H9 (cell line): ENCODE measurements around the gene VAV3. TPM values are rescaled to one million over a fixed set of nuclear protein-coding genes. Genes with fewer than 3 reads are reported as not detected.
"Not testable (repeated sequence)": the region's sequence is repeated elsewhere in the genome, so short reads cannot be mapped to it uniquely, and the experiment has no call there.

ENCODE experiments used
- DNase-seq: peaks from one replicate; pipeline ENCODE4 v3.0.0-alpha.2; 2017
- H2AFZ ChIP-seq: one replicate; pipeline ENCODE4 v1.6.1; 2013; ENCODE audit warnings: mild to moderate bottlenecking, low read length, control low read depth, moderate library complexity
- H2AK5ac ChIP-seq: 2 replicates; pipeline ENCODE4 v1.6.1; 2013; ENCODE audit warnings: low read length, control low read depth, mixed read lengths; ENCODE audit not compliant: insufficient read length
- H2BK120ac ChIP-seq: one replicate; pipeline ENCODE4 v1.6.1; 2013; ENCODE audit warnings: low read depth, mild to moderate bottlenecking, low read length, control low read depth, inconsistent platforms; ENCODE audit not compliant: poor library complexity, severe bottlenecking
- H2BK12ac ChIP-seq: 2 replicates; pipeline ENCODE4 v1.6.1; 2013; ENCODE audit warnings: low read length, control low read depth, mixed read lengths, low read depth; ENCODE audit not compliant: insufficient read length
- H2BK15ac ChIP-seq: 2 replicates; pipeline ENCODE4 v1.6.1; 2013; ENCODE audit warnings: low read depth, low read length, control low read depth
- H2BK20ac ChIP-seq: one replicate; pipeline ENCODE4 v1.6.1; 2013; ENCODE audit warnings: low read depth, mild to moderate bottlenecking, low read length, control low read depth, inconsistent platforms; ENCODE audit not compliant: poor library complexity, severe bottlenecking
- H2BK5ac ChIP-seq: 2 replicates; pipeline ENCODE4 v1.6.1; 2013; ENCODE audit warnings: low read length, control low read depth, mixed read lengths; ENCODE audit not compliant: insufficient read length
- H3K14ac ChIP-seq: 2 replicates; pipeline ENCODE4 v1.6.1; 2013; ENCODE audit warnings: low read length, control low read depth; ENCODE audit not compliant: insufficient read depth
- H3K18ac ChIP-seq: 2 replicates; pipeline ENCODE4 v1.6.1; 2013; ENCODE audit warnings: low read depth, mild to moderate bottlenecking, mixed read lengths, low read length, control low read depth; ENCODE audit not compliant: insufficient read length
- H3K23ac ChIP-seq: 2 replicates; pipeline ENCODE4 v1.6.1; 2013; ENCODE audit warnings: low read length, control low read depth, mixed read lengths, low read depth; ENCODE audit not compliant: insufficient read length
- H3K23me2 ChIP-seq: 2 replicates; pipeline ENCODE4 v1.6.1; 2013; ENCODE audit warnings: low read depth, mild to moderate bottlenecking, mixed read lengths, low read length, control low read depth; ENCODE audit not compliant: insufficient read length, poor library complexity, severe bottlenecking
- H3K27ac ChIP-seq: 2 replicates; pipeline ENCODE4 v1.5.1; 2013; ENCODE audit warnings: low read length, control low read depth, mixed read lengths, low read depth; ENCODE audit not compliant: insufficient read length
- H3K27me3 ChIP-seq: 2 replicates; pipeline ENCODE4 v1.6.1; 2013; ENCODE audit warnings: low read length, control low read depth, inconsistent platforms; ENCODE audit not compliant: insufficient read depth
- H3K4ac ChIP-seq: 2 replicates; pipeline ENCODE4 v1.6.1; 2013; ENCODE audit warnings: low read depth, mild to moderate bottlenecking, control low read depth, inconsistent platforms, low read length, moderate library complexity
- H3K4me1 ChIP-seq: 2 replicates; pipeline ENCODE4 v1.6.1; 2013; ENCODE audit warnings: low read length, control low read depth, inconsistent platforms; ENCODE audit not compliant: insufficient read depth
- H3K4me2 ChIP-seq: 2 replicates; pipeline ENCODE4 v1.6.1; 2013; ENCODE audit warnings: low read length, control low read depth, mixed read lengths; ENCODE audit not compliant: insufficient read length, insufficient read depth
- H3K56ac ChIP-seq: 2 replicates; pipeline ENCODE4 v1.6.1; 2013; ENCODE audit warnings: low read depth, mild to moderate bottlenecking, mixed read lengths, low read length, control low read depth; ENCODE audit not compliant: insufficient read length
- H3K79me1 ChIP-seq: 2 replicates; pipeline ENCODE4 v1.6.1; 2013; ENCODE audit warnings: low read depth, mild to moderate bottlenecking, moderate library complexity, low read length, control low read depth, inconsistent platforms; ENCODE audit not compliant: insufficient read depth, poor library complexity, severe bottlenecking
- H3K79me2 ChIP-seq: 2 replicates; pipeline ENCODE4 v1.6.1; 2013; ENCODE audit warnings: low read length, control low read depth, inconsistent platforms; ENCODE audit not compliant: insufficient read depth
- H3K9ac ChIP-seq: 2 replicates; pipeline ENCODE4 v1.6.1; 2013; ENCODE audit warnings: low read length, control low read depth, mixed read lengths; ENCODE audit not compliant: insufficient read length; ENCODE audit errors: extremely low read depth
- H3K9me3 ChIP-seq: one replicate; pipeline ENCODE4 v1.6.1; 2013; ENCODE audit warnings: low read depth, low read length, inconsistent platforms; ENCODE audit not compliant: control insufficient read depth
- H3T11ph ChIP-seq: one replicate; pipeline ENCODE4 v1.6.1; 2013; ENCODE audit warnings: mild to moderate bottlenecking, low read length, control low read depth, inconsistent platforms
- H4K20me1 ChIP-seq: one replicate; pipeline ENCODE4 v1.6.1; 2013; ENCODE audit not compliant: control insufficient read depth, insufficient read length, insufficient read depth
- H4K5ac ChIP-seq: 2 replicates; pipeline ENCODE4 v1.6.1; 2013; ENCODE audit warnings: low read depth, mild to moderate bottlenecking, mixed read lengths, low read length, control low read depth; ENCODE audit not compliant: insufficient read length
- H4K8ac ChIP-seq: replicated peaks from 2 replicates; pipeline ENCODE4 v1.6.1; 2013; ENCODE audit warnings: low read length, control low read depth, mixed read lengths, low read depth; ENCODE audit not compliant: insufficient read length
- H4K91ac ChIP-seq: 2 replicates; pipeline ENCODE4 v1.6.1; 2013; ENCODE audit warnings: low read depth, mild to moderate bottlenecking, moderate library complexity, mixed read lengths, low read length, control low read depth; ENCODE audit not compliant: insufficient read length
- H3K27ac Mint-ChIP-seq, 3 experiments: 2 replicates in 2 of 3; 3 replicates in 1 of 3; pipeline ENCODE4 v1.8.0; 2020 to 2021; ENCODE audit warnings: mixed read lengths in 3 of 3, mild to moderate bottlenecking in 1 of 3, moderate library complexity in 1 of 3
- H3K27me3 Mint-ChIP-seq: 2 replicates; pipeline ENCODE4 v1.8.0; 2021; ENCODE audit warnings: low read depth, mild to moderate bottlenecking, moderate library complexity, mixed read lengths
- H3K36me3 Mint-ChIP-seq, 3 experiments: 2 replicates in 2 of 3; 3 replicates in 1 of 3; pipeline ENCODE4 v1.8.0; 2020 to 2021; ENCODE audit warnings: low read depth in 3 of 3, mixed read lengths in 3 of 3; ENCODE audit not compliant: insufficient read depth in 1 of 3
- H3K4me1 Mint-ChIP-seq, 2 experiments: 2 replicates each; pipeline ENCODE4 v1.8.0; 2020; ENCODE audit warnings: mixed read lengths in 2 of 2
- H3K4me3 Mint-ChIP-seq, 2 experiments: 2 replicates in 1 of 2; 3 replicates in 1 of 2; pipeline ENCODE4 v1.8.0; 2020 to 2021; ENCODE audit warnings: mild to moderate bottlenecking in 2 of 2, mixed read lengths in 2 of 2, moderate library complexity in 1 of 2
- H3K9me3 Mint-ChIP-seq, 2 experiments: 2 replicates in 1 of 2; 3 replicates in 1 of 2; pipeline ENCODE4 v1.8.0; 2020; ENCODE audit warnings: mild to moderate bottlenecking in 2 of 2, mixed read lengths in 2 of 2, moderate library complexity in 1 of 2
- CTCF ChIP-seq: fragments of 200-600 bp; sonication (generic); conservative IDR thresholded peaks from 3 replicates; pipeline ENCODE4 v1.8.0; 2021; ENCODE audit warnings: antibody characterized with exemption, mild to moderate bottlenecking
- WGBS: extraction: QIAGEN DNeasy Blood & Tissue Kit; methylation state at CpG from one replicate; pipeline ENCODE4 v1.1.7; 2013; ENCODE audit warnings: missing lambda C conversion rate, low lambda C conversion rate, mixed read lengths; ENCODE audit not compliant: insufficient read length; ENCODE audit errors: extremely low coverage; 5-methylcytosine and 5-hydroxymethylcytosine counted together
- total RNA-seq: library from RNA; stranded (reverse); gene quantifications from 2 replicates; pipeline ENCODE4 v1.2.1, GENCODE V29; 2021

Gene VAV3
- total RNA-seq, 1 experiment from 2014 or later, result 5.1 TPM

GRCh38 chr1:107724648-107725047 is 240.3 kb downstream of the VAV3 start:
- DNase-seq, result no peak
- no peak for TF ChIP-seq CTCF
- H3K23ac ChIP-seq, result no peak overlapping the region
- no peak overlapping the region for H3K4me3 Mint-ChIP-seq
- H3K27me3 ChIP-seq, result no peaks in the 10 kb centered on the region
- no peak overlapping the region for H2BK20ac ChIP-seq
- no peak overlapping the region for H2AK5ac ChIP-seq
- H3K4me1 Mint-ChIP-seq, result no peaks in the 10 kb centered on the region
- no peak overlapping the region for H2AFZ ChIP-seq
- no peaks in the 10 kb centered on the region for H3K36me3 Mint-ChIP-seq
- H3K9me3 Mint-ChIP-seq, result peaks cover 0 to 3% of the 10 kb centered on the region in 2 experiments; a peak in 2 of 5 replicates
- no peak overlapping the region for H4K8ac ChIP-seq
- WGBS, result no CpG with 5 or more reads among the region's 1 CpG
- H3K56ac ChIP-seq, result no peak overlapping the region
- H4K91ac ChIP-seq, result no peak overlapping the region
- no peaks in the 10 kb centered on the region for H3K4me1 ChIP-seq
- peak overlapping the region in 1 of 3 experiments; percentile 19; a peak in 1 of 7 replicates for H3K27ac Mint-ChIP-seq
- no peak overlapping the region for H3K27ac ChIP-seq
- H3K79me2 ChIP-seq, result no peaks in the 10 kb centered on the region
- H3K9me3 ChIP-seq, result no peaks in the 10 kb centered on the region
- no peak overlapping the region for H2BK120ac ChIP-seq
- no peak overlapping the region for H2BK5ac ChIP-seq
- no peaks in the 10 kb centered on the region for H3K79me1 ChIP-seq
- H3K18ac ChIP-seq, result no peak overlapping the region
- no peak overlapping the region for H3K4me2 ChIP-seq
- H4K20me1 ChIP-seq, result no peaks in the 10 kb centered on the region
- no peak overlapping the region for H4K5ac ChIP-seq
- H2BK15ac ChIP-seq, result no peak overlapping the region
- no peaks in the 10 kb centered on the region for H3K27me3 Mint-ChIP-seq
- no peak overlapping the region for H2BK12ac ChIP-seq
- H3K4ac ChIP-seq, result no peak overlapping the region
- no peak overlapping the region for H3T11ph ChIP-seq
- H3K23me2 ChIP-seq, result no peaks in the 10 kb centered on the region
- no peak overlapping the region for H3K9ac ChIP-seq
- H3K14ac ChIP-seq, result no peak overlapping the region

DNA sequence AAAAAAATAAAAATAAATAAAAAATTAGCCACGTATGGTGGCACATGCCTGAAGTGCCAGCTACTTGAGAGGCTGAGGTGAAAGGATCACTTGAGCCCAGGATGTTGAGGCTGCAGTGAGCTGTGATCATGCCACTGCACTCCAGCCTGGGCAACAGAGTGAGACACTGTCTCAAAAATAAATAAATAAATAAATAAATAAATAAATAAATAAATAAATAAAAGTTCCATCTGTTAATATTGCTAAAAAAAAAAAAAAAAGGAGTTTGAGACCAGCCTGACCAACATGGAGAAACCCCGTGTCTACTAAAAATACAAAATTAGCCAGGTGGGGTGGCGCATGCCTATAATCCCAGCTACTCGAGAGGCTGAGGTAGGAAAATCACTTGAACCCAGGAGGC is 244.8 kb downstream of the VAV3 start:
- not testable (repeated sequence) for H3K9me3 Mint-ChIP-seq, H4K91ac ChIP-seq, DNase-seq, H2BK20ac ChIP-seq, H3K56ac ChIP-seq, H3K27ac Mint-ChIP-seq, H2BK5ac ChIP-seq, H3K4me1 ChIP-seq, H3K4me1 Mint-ChIP-seq, H3K4ac ChIP-seq, H2BK120ac ChIP-seq, H3T11ph ChIP-seq, H4K5ac ChIP-seq, H2AFZ ChIP-seq, H3K79me1 ChIP-seq, H3K23ac ChIP-seq, H3K14ac ChIP-seq, H3K4me3 Mint-ChIP-seq, H4K8ac ChIP-seq, H3K27me3 Mint-ChIP-seq, H3K23me2 ChIP-seq, H3K9ac ChIP-seq, H3K79me2 ChIP-seq, H3K9me3 ChIP-seq, H3K27me3 ChIP-seq, H3K18ac ChIP-seq, H3K27ac ChIP-seq, H2AK5ac ChIP-seq, H4K20me1 ChIP-seq, H2BK12ac ChIP-seq, H3K4me2 ChIP-seq, H2BK15ac ChIP-seq, H3K36me3 Mint-ChIP-seq
- no CpG with 5 or more reads among the region's 4 CpGs for WGBS
